Mucosa of rectum (tissue), 2 donors: Measurements from ENCODE around the gene STAG1.
"Not testable (repeated sequence)": the region's sequence is repeated elsewhere in the genome, so short reads cannot be mapped to it uniquely, and the experiment has no call there.

Experiments used
- H3K27ac ChIP-seq, 2 donors: one replicate each; pipeline ENCODE4 v1.7.0; 2013; ENCODE audit warnings: inconsistent platforms in 2 of 2, low read depth in 2 of 2, low read length in 2 of 2
- H3K27me3 ChIP-seq, 2 donors: one replicate each; pipeline ENCODE4 v1.7.0; 2013; ENCODE audit warnings: low read length in 2 of 2; ENCODE audit not compliant: control insufficient read depth in 2 of 2, insufficient read depth in 2 of 2
- H3K36me3 ChIP-seq, 2 donors: one replicate each; pipeline ENCODE4 v1.7.0; 2013; ENCODE audit warnings: low read length in 2 of 2; ENCODE audit not compliant: control insufficient read depth in 2 of 2, insufficient read depth in 2 of 2
- H3K4me1 ChIP-seq, 2 donors: one replicate each; pipeline ENCODE4 v1.7.0; 2013; ENCODE audit warnings: low read length in 2 of 2, mild to moderate bottlenecking in 1 of 2; ENCODE audit not compliant: control insufficient read depth in 2 of 2, insufficient read depth in 2 of 2
- H3K4me3 ChIP-seq, 2 donors: one replicate each; pipeline ENCODE4 v1.7.0; 2013; ENCODE audit warnings: low read length in 2 of 2
- H3K9ac ChIP-seq, 2 donors: one replicate each; pipeline ENCODE4 v1.7.0; 2013; ENCODE audit warnings: low read length in 2 of 2, low read depth in 1 of 2, mild to moderate bottlenecking in 1 of 2
- H3K9me3 ChIP-seq, 2 donors: one replicate each; pipeline ENCODE4 v1.7.0; 2013; ENCODE audit warnings: low read length in 2 of 2; ENCODE audit not compliant: control insufficient read depth in 2 of 2
- donor health status: healthy.
- donor health status: Normal muscosa, but diverticular disease.

The STAG1 gene

GRCh38 chr3:136678981-136679380 lies 73.2 kb downstream of the STAG1 start:
- H3K27me3 ChIP-seq = no peaks in the 10 kb centered on the region
- no peaks in the 10 kb centered on the region for H3K36me3 ChIP-seq
- H3K9me3 ChIP-seq = peaks cover 0 to 2% of the 10 kb centered on the region in 2 donors
- no peak overlapping the region for H3K27ac ChIP-seq
- no peaks in the 10 kb centered on the region for H3K4me1 ChIP-seq
- H3K4me3 ChIP-seq = no peak overlapping the region
- no peak overlapping the region for H3K9ac ChIP-seq

- Histone ChIP-seq H3K27me3 (no peaks in the 10 kb centered on the region), H3K36me3 (no peaks in the 10 kb centered on the region), H3K9ac (no peak overlapping the region), H3K4me1 (no peaks in the 10 kb centered on the region), H3K27ac (no peak overlapping the region), H3K9me3 (no peaks in the 10 kb centered on the region), H3K4me3 (no peak overlapping the region)
These were observed 76.2 kb downstream of the STAG1 start for GRCh38 chr3:136676009-136676408.

GRCh38 chr3:136675150-136675858 lies 76.9 kb downstream of the STAG1 start:
- no peaks in the 10 kb centered on the region for H3K27me3 ChIP-seq
- no peaks in the 10 kb centered on the region for H3K4me1 ChIP-seq
- H3K9me3 ChIP-seq = no peaks in the 10 kb centered on the region
- H3K9ac ChIP-seq = no peak overlapping the region
- H3K4me3 ChIP-seq = no peak overlapping the region
- no peaks in the 10 kb centered on the region for H3K36me3 ChIP-seq
- H3K27ac ChIP-seq = no peak overlapping the region

- Histone ChIP-seq H3K27ac (no peak overlapping the region), H3K4me3 (no peak overlapping the region), H3K9ac (no peak overlapping the region), H3K9me3 (no peaks in the 10 kb centered on the region), H3K4me1 (no peaks in the 10 kb centered on the region), H3K27me3 (no peaks in the 10 kb centered on the region), H3K36me3 (peaks cover 0 to 2% of the 10 kb centered on the region in 2 donors)
These were observed 79.7 kb downstream of the STAG1 start for GRCh38 chr3:136672457-136672856.

GRCh38 chr3:136671921-136672320 lies 80.3 kb downstream of the STAG1 start:
- Histone ChIP-seq H3K27me3 (no peaks in the 10 kb centered on the region), H3K36me3 (peaks cover 0 to 2% of the 10 kb centered on the region in 2 donors), H3K27ac (no peak overlapping the region), H3K9me3 (no peaks in the 10 kb centered on the region), H3K4me1 (no peaks in the 10 kb centered on the region), H3K4me3 (no peak overlapping the region), H3K9ac (no peak overlapping the region)

- Histone ChIP-seq H3K27ac (no peak overlapping the region), H3K27me3 (no peaks in the 10 kb centered on the region), H3K9me3 (no peaks in the 10 kb centered on the region), H3K9ac (no peak overlapping the region), H3K4me1 (peaks cover 0 to 2% of the 10 kb centered on the region in 2 donors), H3K36me3 (peaks cover 0 to 2% of the 10 kb centered on the region in 2 donors), H3K4me3 (no peak overlapping the region)
These were observed 82.0 kb downstream of the STAG1 start for GRCh38 chr3:136670166-136670565.

GRCh38 chr3:136667081-136667480 lies 85.1 kb downstream of the STAG1 start:
- no peak overlapping the region for H3K9ac ChIP-seq
- peaks cover 0 to 2% of the 10 kb centered on the region in 2 donors for H3K4me1 ChIP-seq
- no peak overlapping the region for H3K27ac ChIP-seq
- no peaks in the 10 kb centered on the region for H3K9me3 ChIP-seq
- peaks cover 0 to 2% of the 10 kb centered on the region in 2 donors for H3K36me3 ChIP-seq
- no peak overlapping the region for H3K4me3 ChIP-seq
- no peaks in the 10 kb centered on the region for H3K27me3 ChIP-seq

- H3K9me3 ChIP-seq = not testable (repeated sequence)
These were observed 85.9 kb downstream of the STAG1 start for GRCh38 chr3:136666301-136666700.

GRCh38 chr3:136664771-136665170 lies 87.4 kb downstream of the STAG1 start:
- Histone ChIP-seq H3K9ac (no peak overlapping the region), H3K36me3 (peaks cover 0 to 2% of the 10 kb centered on the region in 2 donors), H3K4me1 (peaks cover 0 to 2% of the 10 kb centered on the region in 2 donors), H3K9me3 (no peaks in the 10 kb centered on the region), H3K27me3 (no peaks in the 10 kb centered on the region), H3K4me3 (no peak overlapping the region), H3K27ac (no peak overlapping the region)

More at GRCh38 chr3:136666301-136666700, 85.9 kb downstream of the STAG1 start:
- not testable (repeated sequence) for H3K9ac ChIP-seq, H3K4me1 ChIP-seq, H3K4me3 ChIP-seq, H3K36me3 ChIP-seq, H3K27ac ChIP-seq, H3K27me3 ChIP-seq

GRCh38 chr3:136661282-136661681 lies 90.9 kb downstream of the STAG1 start:
- H3K9me3 ChIP-seq = no peaks in the 10 kb centered on the region
- H3K27ac ChIP-seq = no peak overlapping the region
- H3K36me3 ChIP-seq = no peaks in the 10 kb centered on the region
- no peak overlapping the region for H3K9ac ChIP-seq
- no peaks in the 10 kb centered on the region for H3K27me3 ChIP-seq
- H3K4me3 ChIP-seq = no peak overlapping the region
- H3K4me1 ChIP-seq = peaks cover 0 to 2% of the 10 kb centered on the region in 2 donors
